Transverse colon (tissue), 3 donors: ENCODE measurements around the gene STXBP4.

ENCODE experiments used
- CTCF ChIP-seq, 5 experiments: fragments of 200-600 bp in 3 of 5; fragments of 450-650 bp in 2 of 5; sonication (generic) in 3 of 5; IDR thresholded peaks; 1 replicate in 2 of 5; 2 replicates in 3 of 5; pipeline ENCODE4 v1.5.1; 2016 to 2017; ENCODE audit warnings: antibody characterized with exemption in 5 of 5, inconsistent platforms in 3 of 5, mild to moderate bottlenecking in 2 of 5, moderate library complexity in 1 of 5
- EP300 ChIP-seq: sonication (generic); formaldehyde crosslinking; IDR thresholded peaks from one replicate; pipeline ENCODE4 v1.6.1; 2017; ENCODE audit warnings: antibody characterized with exemption, low read depth
- POLR2A ChIP-seq: fragments of 450-650 bp; IDR thresholded peaks from one replicate; pipeline ENCODE4 v1.6.1; 2016; ENCODE audit warnings: antibody characterized with exemption, mild to moderate bottlenecking, moderate library complexity

GRCh38 chr17:55166506-55166905 lies 197.9 kb downstream of the STXBP4 start:
- TF ChIP-seq EP300: no peak
- no peak for TF ChIP-seq CTCF (IDR thresholded peaks at IDR 0.05)
- no peak for TF ChIP-seq POLR2A
